ENCODE measurements around the gene SEBOX.

DNA sequence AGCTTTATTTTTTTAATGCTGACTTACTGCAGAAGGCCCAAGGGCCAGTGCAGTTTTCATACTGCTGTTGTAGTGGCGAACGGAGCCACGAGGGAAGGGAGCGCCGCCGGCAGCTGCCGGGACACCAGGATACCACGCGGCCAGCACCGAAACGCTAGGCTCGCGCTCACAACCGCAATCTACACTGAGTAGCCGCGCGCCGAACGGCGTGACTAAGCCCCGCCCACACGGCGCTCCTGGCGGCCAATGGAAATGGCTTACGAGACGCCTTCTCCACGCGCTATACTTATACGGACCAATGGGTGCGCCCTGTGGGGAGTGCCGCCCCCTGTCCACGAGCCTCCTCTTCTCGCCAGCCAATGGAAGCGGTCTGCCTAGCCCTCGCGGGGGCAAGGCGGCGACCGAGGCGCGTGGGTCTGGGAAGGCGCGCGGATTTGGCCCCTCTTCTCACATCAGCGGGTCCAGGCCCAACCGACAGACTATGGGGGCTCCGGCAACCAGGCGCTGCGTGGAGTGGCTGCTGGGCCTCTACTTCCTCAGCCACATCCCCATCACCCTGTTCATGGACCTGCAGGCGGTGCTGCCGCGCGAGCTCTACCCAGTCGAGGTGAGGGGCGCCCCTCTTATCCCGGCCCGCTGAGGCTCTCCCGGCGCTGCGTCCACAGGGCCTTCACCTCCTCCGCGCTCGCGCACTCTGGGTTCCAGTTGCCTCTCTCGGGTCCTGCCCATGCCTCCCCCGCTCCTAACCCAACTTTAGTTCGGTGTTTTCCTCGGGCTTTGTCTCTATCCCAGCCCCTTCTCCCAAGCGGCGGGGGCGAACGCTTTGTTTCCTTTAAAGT, 46.0 kb downstream of the SEBOX start, which contains the start of gene TMEM97:
- TF ChIP-seq CTCF (IDR thresholded peaks at IDR 0.05) (peak; percentile 28 to 39 (median 34)), POLR2A (IDR thresholded peaks at IDR 0.05) (peak; percentile 45), POLR2AphosphoS5 (IDR thresholded peaks at IDR 0.05) (peak; percentile 93)

Measured in prostate gland (tissue), 2 donors.